Frontal cortex (tissue), 4 donors: ENCODE data around the gene UVRAG. TPM values are rescaled to one million over a fixed set of nuclear protein-coding genes. Genes with fewer than 3 reads are reported as not detected.

Experiments
- DNase-seq, 2 donors: peaks; one replicate each; pipeline ENCODE4 v3.0.0; 2012; ENCODE audit warnings: low spot score in 2 of 2
- FAIRE-seq: peaks from 2 replicates; lab custom pipeline; 2012; peaks lifted over from hg19 to GRCh38; lab: Jason Lieb, UNC
- total RNA-seq: library from RNA; depleted of rRNA; stranded (reverse); fragments of >200 nt; gene quantifications from one replicate; pipeline ENCODE4 v1.2.3, GENCODE V29; 2014
- donor health status: control.
- donor health status: control.
- donor health status: control.

Gene UVRAG
- total RNA-seq, 1 donor from 2014 or later, result 35.9 TPM

DNA sequence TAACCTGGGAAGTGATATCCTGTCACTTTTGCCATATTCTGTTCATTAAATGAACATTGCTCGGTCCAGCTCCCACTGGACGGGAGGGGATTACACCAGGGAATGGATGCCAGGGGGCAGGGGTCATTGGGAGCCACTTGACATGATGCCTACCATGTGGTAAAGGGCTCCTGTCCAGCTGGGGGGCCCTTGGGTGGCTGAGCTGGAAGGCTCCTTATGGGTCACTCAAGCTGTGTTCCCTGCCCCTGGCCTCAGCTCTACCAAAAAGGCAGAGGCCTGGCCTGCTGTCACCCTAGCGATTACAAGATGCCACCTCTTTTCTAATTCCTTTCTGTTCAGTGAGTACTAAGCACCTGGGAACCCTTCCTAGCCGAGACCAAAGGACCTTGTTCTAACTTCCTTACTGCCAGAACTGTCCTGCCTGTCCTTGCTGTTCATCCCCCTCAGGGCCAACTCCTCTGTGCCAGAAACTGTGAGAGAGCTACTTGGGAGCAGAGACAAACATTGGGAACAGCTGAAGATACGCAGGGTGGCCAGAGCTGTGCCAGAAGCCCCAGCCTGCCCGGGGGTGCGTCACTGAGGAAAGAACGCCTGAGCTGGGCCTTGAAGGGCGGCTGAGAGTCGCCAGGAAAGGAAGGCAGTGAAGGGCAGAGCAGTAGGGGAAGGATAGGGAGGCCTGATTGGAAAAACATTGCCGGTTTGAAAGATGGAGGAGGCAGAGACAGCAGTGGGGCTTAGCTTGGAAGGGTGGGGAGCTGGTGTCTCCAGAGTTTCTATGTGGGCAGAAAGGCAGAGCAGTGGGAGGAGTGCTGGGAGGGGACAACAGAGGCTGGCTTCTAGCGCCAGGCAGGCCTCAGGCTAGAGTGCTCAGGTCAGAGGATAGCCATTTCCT lies 12.7 kb upstream of the UVRAG start:
- no peak for DNase-seq
- FAIRE-seq, result no peak

DNA sequence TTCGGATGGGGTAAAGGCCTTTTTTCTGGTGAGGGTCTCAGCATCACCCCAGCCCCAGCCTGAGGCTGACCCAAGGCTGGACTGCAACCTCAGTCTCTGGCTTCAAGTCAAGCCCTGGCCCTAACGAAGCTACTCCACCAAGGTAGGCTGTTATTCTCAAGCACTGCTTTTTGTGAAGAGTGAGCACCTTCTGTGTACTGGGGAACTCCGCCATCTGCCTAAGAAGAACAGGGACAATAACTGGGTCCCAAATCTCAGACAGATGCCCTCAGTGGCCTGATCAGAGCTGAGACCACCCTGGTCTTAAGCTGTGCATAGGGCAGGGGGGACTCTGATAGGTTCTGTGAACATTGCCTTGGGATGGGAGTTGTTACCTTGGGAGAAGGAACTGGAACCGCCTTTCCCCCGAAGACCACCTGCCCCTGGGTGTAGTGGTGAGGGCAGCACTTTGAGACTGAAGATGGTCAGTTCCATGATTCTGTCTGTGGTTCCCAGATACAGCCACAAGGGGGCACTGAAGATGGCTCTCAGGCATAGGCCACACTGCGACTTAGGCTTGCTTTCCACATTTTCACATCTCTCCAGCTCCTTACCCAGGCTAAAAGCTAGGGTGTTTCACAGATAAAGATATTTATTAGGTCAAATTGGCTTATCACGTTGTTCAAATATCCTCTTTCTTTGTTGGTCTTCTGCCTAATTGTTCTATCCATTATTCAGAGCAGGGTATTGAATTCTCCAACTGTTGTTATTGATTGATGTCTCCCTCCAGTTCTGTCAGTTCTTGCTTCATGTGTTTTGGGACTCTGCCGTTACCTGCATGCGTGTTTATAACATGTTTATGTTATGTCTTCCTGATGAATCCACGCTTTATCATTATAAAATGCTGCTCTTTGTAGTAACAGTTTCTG lies 11.8 kb upstream of the UVRAG start:
- peak; percentile 42 to 83 for DNase-seq
- FAIRE-seq, result no peak

DNA sequence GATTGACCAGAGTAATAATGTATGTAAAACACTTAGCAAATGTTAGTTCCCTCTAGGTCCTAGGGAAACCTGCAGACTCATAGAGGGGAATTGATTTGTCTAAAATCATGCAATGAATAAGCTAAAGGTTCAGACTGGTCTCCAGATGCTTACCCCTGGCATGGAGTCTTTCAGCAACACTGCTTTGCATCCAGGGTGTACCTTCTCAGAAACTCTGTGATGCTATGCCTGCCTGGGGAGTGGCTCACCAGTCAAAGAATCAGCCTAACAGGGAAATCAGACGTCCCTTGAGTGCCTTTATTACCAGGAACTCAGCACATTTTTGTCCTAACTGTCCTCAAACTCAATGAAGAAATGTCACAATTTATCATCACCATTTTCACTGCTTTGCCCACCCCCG lies 5.9 kb upstream of the UVRAG start:
- DNase-seq (no peak), FAIRE-seq (no peak)

DNA sequence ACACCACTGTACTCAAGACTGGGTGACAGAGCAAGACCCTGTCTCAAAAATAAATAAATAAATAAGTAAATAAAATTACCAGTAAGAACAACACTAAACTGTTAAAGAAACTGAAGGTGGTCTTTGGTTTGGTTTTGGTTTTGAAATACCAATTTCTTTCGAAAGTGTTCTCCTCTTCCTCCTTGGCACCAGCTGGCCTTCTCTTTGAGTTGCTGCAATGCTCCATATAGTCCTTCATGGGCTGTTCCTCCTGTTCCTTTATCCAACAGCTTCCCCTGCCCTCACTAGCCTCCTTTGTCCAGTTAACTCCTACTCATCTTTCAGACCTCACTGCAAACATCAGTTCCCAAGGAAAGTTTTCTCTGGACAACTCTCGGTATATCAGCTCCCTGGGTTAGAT lies 5.0 kb upstream of the UVRAG start:
- no peak for FAIRE-seq
- DNase-seq, result no peak

DNA sequence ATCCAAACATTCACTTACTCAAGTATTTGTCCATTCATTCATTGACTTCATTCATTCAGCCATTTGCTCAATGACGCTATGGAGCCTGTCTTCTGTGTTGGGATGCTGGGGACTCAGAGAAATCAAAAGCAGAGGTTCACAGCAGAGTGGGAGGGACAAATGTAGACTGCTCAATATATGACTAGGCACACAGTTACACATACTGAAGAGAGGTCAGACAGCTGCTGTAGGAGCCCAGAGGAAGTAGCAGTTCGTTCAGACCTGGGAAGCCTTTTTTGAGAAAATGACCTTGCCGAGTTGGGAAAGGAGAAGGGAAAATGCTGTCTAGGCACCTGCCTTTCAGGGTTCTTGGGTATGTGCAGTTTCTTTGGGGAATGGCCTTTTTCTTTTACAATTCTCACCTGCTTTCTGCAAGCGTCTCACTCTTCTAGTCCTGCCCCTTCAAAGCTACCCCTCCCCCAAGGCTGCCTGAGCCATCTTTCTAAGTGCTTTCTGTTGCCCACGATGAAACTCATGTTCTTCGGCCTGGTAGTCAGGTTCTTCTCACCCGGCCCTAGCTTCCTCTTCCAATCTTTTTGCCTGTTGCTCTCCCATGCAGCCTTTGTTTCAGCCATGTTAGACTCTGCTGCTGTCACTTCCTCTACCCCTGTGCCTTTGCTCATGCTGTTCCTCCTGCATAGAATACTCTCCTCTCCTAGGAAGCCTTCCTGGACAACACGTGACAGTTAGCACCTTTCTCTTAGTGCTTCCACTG lies 4.2 kb upstream of the UVRAG start:
- DNase-seq (no peak), FAIRE-seq (no peak)

DNA sequence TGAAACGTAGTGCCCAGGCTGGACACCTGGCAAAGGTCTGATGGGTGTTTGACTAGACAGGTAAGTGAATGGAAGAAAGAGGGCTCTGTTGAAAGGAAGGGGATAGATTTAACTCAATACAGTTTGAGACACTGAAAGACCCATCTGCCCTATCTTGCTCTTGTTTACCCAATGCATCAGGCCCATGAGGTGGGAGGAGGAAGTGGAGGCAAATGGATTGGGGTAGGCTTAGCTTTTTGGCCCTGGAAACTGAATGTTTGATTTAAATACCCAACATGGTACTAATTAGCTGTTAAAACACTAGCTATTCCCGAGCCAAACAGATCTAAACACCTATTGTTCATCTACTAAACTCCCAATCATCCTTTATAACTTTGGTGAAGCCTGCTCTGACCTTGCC lies 3.5 kb upstream of the UVRAG start:
- no peak for DNase-seq
- FAIRE-seq, result no peak

DNA sequence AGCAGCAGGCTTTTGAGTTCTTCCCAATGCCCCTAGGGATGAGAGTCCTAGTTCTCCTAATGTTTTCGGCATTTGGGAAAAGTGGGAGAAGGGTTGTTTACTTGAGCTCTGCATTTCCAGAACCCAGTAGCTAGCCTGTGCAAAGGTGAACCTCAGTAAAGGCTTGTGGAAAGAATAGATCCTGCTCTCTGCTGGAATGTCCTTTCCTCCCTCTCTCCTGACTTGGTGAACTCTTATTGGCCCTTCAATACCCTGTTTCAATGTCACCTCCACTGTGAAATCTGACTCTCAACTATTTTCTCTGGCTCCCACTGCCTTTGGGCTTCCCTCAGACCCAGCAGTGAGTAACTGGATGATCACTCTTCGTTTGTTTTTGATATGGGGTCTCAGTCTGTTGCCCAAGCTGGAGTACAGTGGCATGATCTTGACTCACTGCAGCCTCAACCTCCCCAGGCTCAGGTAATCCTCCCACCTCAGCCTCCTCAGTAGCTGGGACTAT lies 2.4 kb upstream of the UVRAG start:
- DNase-seq (no peak), FAIRE-seq (no peak)

DNA sequence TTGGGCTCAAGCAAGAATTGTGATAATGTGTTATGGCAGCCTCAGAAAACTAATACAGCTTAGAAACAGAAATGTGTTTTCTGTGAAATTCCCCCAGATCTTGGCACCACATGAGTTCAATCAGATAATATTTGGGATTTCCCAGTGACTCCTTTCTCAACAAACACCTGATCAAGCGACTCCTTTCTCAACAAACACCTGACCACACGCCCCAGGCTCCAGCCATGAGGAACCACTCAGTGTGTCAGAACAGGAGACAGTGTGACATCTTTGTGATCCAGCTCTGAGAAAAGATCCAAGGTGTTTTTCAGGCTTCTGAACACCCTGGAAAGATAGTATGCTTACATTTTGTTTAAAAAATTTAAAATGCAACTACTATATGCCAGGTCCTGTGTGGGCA lies 1.9 kb upstream of the UVRAG start:
- FAIRE-seq (no peak), DNase-seq (no peak)

DNA sequence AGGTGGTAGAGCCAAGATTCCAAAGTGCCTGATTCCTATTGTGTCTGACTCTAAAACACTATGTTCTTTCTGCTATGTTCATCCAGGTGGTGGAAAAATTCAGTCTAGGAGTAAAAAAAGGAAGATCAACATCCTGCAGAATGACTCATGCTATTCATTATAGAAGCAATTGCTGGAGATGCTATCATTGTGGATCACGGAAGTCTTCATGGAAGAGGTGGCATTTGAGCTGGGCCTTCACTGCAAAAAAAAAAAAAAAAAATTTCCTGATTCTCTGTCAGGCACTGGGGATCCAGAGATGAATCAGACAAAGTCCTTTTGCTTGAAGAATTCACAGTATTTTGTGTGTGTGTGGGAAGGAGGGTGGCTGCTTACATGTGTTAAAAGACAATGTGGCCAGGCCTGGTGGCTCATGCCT lies 1.4 kb upstream of the UVRAG start:
- FAIRE-seq, result no peak
- no peak for DNase-seq

DNA sequence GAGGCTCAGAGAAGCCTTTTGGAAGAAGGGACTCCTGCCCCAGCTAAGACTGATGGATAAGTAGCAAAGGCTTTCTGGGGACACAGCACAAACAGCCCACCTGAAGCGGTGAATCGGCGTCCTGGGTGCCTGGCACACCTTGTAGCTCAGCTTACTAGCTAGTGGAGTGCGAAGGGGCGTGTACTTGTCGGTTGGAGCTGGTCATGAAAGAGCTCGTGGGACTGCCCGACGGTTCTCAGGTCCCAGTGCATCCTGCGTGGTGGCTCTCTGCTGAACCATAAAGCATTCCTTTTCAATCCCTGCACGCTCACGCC lies 690 bp upstream of the UVRAG start:
- FAIRE-seq, result no peak
- no peak for DNase-seq

DNA sequence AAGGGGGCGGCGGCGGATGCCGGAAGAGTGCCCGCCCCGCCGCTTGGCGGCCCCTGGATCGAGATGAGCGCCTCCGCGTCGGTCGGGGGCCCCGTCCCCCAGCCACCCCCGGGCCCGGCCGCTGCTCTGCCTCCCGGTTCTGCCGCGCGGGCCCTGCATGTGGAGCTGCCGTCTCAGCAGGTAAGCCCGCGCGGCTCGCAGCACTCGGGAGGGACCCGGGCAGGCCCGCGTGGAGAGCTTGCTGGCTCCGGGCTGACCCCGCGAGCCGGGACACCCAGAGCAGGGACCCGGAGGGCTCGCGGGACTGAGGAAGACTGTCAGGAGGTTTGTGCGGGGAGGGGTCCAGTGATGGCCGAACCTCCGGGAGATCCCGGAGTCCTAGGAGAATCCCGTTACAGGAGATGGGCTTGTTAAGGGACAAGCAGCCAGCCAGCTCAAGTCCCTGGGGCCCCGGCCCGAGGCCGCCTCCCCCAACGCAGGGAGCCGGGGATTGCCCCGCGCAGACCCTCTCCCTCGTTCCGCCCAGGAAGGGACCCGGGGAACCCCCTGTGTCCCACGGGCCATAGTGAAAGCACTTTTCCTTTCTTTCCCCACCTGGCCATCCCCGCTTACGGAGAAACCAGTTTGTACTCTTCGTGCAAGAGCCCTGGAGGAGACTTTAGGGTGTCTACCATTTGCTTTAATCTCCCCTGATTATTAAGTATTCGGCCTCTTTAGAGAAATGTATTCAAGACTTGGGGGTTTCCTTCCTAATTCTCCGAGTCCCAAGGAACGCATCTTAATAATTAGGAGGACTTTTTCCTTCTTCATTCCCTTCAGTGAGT lies 547 bp downstream of the UVRAG start:
- FAIRE-seq, result no peak

DNA sequence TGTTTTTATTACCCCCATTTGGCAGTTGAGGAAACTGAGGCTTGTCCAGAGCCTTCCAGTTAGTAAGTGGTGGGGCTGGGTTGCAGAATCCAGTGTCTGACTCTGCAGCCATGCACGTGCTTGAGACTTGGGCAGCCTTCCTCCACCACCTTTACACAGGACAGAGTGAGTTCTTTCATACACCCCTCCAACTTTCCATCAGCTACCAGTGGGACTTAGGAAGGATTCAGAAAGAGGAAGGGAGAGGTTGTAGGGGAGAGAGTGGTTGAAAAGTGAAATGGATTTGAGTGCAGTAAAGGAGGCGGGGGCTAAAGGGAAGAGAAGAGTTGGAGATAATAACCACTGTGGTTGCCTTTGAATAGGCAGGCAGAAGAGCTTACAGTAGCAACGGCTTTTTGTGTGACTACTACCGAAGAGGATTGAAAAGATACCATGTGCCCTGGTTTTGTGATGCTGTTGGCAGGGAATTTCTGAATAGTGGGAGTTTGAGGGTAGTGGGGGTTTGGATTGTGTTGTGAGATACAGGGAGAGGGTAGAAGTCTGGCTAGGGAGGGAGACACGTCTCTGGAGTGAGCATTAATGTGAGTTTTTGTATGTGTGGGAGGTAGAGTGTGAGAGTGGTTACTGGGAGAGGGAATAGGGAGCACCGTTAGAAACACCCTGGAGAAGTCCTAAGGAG lies 1.7 kb downstream of the UVRAG start:
- no peak for FAIRE-seq
- DNase-seq, result no peak

More for the DNA sequence above, 547 bp downstream of the UVRAG start:
- no peak for DNase-seq

DNA sequence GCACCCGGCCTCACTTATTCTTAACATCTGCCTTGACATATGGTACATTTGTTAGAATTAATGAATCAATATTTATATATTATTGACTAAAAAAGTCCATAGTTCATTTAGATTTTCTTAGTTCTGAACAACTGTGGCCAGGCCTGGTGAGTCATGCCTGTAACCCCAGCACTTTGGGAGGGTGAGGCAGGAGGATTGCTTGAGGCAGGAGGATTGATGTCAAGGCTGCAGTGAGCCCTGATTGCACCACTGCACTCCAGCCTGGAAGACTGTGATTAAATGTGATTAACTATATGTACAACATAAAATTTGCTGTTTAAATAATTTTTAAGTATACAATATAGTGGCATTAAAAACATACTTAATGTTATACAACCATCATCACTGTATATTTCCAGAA lies 5.6 kb downstream of the UVRAG start:
- DNase-seq (no peak), FAIRE-seq (no peak)

DNA sequence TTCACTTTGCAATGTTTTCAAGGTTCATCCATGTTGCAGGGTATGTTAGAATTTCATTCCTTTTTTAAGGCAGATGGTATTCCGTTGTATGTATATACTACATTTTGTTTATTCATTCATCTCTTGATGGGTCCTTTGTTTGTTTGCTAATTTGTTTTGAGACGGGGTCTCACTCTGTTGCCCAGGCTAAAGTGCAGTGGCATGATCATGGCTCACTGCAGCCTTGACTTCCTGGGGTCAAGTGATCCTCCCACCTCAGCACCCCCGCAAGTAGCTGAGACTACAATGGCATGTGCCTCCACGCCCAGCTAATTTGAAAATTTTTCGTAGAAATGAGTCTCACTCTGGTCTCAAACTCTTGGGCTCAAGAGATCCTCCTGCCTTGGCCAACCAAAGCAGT lies 6.2 kb downstream of the UVRAG start:
- no peak for DNase-seq
- no peak for FAIRE-seq

DNA sequence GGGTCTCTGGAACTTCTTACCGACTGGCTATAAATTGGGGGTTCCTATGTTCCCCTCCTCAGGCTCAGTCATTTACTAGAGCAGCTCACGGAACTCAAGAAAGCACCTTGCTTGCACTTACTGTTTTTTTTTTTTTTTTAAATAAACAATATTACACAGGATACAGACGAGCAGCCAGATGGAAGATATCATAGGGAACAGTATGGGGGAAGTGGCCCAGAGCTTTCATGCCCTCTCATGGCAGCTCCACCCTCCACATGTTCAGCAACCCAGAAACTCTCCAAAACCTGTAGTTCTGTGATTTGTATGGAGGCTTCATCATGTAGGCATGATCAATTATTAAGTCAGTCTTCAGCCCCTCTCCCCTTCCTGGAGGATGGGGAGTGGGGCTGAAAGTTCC lies 7.5 kb downstream of the UVRAG start:
- DNase-seq (no peak), FAIRE-seq (no peak)

DNA sequence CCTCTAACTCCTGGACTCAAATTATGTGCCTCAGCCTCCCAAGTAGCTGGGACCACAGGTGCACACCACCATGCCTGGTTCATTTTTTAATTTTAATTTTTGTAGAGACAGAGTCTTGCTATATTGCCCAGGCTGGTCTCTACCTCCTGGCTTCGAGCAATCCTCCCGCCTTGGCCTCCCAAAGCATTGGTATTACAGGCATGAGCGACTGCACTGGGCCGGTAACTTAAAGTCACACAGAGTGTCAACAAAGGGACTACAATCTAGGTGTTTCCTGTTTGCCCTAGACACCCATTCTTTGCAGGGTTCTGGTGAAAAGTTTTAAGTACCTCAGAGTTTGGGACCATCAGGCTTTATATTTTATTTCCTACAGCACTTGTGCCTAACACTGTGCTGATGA lies 8.4 kb downstream of the UVRAG start:
- DNase-seq (no peak), FAIRE-seq (no peak)

DNA sequence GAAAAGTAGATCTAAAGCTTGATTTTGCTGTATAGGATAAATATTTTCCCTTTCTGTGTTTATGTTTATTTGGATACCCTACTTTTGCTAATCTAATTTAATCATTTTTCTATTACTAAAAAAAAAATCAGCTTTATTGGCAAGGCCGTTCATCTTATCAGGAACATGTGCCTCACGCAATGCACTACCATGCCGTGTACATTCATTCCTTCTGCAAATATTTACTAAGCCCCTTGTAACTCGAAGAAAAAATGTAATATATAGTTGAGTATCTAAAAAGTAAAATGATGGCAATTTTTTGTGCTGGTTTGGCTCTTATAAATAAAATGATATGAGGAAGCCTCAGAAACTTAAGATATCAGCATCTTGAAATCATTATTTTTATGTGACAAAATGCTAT lies 8.9 kb downstream of the UVRAG start:
- no peak for DNase-seq
- no peak for FAIRE-seq

DNA sequence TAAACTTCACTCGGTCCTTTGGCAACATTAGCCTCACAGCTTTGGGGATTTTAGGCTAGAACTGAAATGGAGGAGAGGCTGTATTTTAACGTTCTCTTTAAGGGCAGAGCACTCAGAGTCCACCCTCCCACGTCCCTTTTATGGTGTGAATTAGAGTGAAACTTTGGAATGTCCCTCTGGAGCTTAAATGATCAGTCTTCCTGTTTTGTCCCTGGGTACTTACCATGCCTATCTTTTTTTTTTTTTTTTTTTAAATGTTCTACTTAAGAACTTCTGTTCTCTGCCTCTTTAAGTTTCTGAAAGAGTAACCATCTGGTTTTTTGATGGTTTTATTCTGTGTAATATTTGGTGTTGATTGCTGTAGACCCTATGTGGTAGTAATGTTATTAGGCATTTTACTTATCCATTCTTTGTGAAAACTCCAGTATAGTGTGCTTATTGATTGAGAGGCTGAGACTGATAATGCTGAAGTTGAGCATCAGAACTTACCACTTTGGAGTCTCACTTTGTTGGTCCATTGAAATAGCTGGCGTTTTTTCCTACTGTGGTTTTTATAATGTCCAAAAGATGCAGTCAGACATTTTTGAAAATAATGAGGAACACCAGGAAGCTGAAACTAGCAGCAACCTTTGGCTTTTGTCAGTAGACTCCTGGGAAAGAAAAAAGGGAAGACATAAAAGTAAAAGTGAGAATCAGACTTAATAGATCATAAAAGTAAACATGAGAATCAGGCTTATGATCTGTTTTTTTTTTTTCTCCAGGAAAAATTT lies 11.6 kb downstream of the UVRAG start:
- FAIRE-seq (no peak), DNase-seq (no peak)
